GM18507 (cell line): ENCODE measurements around the gene HDAC7.
A peak's percentile ranks its signal among the peaks of the same experiment; 100 is the strongest.

Experiments used
- DNase-seq: peaks from one replicate; pipeline ENCODE4 v3.0.0; 2011; ENCODE audit warnings: low read depth; ENCODE audit not compliant: insufficient read length; ENCODE audit errors: extremely low spot score
- FAIRE-seq: peaks from 2 replicates; lab custom pipeline; 2011; peaks lifted over from hg19 to GRCh38; lab: Jason Lieb, UNC

HDAC7 gene

DNA sequence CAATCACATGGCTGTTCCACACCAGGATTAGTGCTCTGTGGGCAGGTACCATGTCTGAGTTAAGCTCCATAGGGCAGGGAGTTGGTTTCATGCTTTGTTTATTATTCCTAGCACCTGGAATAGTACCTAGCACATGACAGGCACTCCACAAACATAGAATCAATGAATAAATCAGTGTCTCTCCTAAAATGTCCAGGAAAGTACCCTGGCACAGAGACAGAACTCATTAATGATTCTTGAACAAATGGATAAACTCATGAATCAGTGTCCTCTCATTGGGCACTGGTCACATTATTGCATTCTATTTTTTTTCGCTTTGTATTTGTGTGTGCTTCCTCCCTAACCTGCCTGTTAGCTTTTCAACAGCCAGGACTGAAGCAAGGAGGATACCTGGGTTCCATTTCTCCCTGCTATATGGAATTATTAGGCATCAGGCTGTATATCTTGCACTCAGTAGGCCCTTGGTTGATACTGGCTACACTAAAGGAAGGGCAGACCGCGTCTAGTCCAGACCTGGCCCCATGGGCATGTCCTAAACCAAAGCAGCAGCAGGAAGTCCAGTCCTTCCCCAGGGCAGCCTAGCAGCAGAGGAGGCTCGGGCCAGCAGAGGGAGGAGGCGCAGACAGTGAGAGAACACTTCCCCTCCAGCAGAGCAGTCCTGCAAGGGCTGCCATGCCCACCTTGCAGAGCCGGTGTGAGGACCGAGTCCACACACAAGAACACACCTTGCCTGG is 18.4 kb downstream of the HDAC7 start:
- DNase-seq = no peak
- FAIRE-seq = no peak

DNA sequence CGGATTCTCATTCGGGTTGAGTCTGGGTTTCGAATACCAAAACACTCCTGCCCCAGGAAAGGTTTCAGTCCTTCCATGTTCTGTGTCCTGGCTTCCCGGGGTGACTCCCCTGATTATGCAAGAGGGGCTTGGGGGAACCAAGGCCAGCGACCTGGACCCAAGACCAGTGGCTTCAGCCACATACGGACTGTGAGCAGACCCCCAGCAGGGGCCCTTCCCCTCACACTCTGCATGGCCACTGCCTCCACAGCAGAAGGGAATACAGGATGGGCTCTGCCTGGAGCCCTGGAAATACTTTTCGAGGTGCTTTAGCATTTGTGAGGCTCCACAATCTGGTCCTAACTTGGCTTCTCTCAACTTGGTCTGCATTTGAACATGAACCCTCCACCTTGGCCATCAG is 19.1 kb downstream of the HDAC7 start:
- no peak for DNase-seq
- FAIRE-seq = no peak

DNA sequence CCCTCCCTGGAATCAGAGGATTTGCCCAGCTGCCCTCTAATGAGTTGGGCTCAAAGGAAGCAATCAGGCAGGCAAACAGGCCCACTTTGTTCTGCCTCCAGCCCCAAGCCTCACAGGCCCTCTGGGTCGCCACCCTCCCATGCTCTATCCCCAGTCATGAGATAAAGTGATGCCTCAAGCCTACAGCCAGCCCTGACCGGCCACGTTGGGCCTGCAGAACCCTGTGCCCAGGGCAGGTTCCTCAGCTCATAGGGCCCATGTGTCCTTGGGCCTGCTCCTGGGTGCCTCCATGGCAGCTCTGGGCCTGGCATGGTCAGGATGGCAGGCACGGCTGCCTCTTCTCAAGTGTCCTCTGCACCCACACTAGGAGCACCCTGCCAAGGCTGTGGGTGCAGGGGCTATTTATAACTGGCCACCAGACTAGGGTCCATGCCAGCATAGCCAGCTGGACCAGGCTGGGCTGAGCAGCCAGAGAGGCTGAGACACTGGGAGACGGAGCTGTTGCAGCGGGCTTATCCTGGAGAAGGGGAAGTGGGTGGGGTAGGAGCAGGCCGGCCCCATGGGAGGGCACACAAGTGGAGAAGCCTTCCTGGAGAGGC is 20.2 kb downstream of the HDAC7 start:
- FAIRE-seq (no peak), DNase-seq (no peak)

DNA sequence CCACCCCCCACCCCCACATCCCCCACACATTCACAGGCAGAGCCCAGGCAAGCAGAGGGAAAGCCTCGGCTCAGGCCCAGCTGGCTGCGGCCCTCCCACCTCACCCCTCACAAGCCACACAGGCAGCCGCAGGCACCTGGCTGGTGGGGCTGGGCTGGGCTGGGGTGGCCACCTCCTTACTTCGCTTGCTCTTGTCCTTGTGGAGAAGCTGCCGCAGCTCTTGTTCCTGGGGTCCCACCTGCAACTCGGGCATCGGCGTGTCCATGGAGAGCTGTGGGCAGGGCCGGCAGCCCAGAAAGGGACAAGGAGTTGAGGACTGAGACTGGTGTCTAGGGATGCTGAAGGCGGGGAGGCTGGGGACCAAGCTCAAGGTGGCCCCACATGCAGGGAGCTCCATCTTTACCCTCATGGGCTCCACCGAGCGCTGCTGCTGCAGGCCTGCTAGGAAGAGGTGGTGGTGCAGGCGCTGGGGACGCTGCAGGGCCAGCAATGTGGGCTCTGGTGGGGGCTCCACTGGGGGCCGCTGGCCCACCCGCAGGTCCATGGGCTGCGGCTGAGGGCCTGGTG is 21.2 kb downstream of the HDAC7 start:
- FAIRE-seq = no peak
- no peak for DNase-seq

DNA sequence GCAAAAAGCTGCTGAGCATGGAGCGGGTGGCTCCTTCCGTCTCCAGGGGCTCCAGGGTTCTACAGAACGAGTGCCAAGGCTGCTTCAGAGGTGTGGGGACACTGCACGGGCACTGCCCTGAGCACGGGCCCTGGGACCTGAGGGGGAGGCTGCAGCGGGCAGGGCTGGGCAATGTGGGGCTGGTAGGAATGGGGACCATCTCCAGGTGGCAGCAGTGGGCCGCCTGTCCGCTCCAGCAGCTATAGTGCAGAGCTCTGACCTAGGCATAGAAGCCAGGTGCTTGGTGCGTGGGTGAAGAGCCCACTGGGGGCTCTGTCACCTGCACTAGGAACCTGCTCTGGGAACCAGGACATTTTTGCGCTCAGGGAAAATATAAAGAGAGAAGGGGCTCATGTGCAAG is 22.3 kb downstream of the HDAC7 start:
- DNase-seq (peak; percentile 59), FAIRE-seq (no peak)

DNA sequence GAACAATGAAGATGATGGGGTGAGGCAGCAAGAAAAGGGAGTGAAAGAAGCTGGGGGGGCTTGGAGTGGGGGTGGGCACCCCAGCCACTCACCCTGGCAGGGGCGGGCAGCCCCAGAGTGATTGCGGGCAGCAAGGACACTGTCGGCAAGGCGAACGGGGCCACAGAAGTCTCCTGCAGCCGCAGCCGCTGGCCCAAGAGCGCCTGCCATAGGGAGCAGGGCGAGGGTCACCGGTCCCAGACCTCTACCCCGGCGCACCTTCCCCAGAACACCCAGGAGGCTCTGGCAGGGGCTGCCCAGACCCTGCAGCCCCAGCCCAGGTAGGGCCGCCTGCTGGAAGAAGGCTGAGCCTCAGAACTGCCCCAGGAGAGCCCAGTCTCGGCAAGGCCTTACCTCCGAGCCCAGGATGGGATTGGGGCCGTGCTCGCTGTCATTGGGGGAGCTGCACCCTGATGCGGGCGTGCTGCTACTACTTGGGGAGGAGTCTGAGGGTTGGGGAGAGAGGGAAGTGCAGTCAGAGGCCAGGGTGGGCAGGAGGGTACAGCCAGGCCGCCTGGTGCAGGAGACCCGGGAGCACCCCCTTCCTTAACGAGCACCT is 23.8 kb downstream of the HDAC7 start:
- DNase-seq = no peak
- no peak for FAIRE-seq

DNA sequence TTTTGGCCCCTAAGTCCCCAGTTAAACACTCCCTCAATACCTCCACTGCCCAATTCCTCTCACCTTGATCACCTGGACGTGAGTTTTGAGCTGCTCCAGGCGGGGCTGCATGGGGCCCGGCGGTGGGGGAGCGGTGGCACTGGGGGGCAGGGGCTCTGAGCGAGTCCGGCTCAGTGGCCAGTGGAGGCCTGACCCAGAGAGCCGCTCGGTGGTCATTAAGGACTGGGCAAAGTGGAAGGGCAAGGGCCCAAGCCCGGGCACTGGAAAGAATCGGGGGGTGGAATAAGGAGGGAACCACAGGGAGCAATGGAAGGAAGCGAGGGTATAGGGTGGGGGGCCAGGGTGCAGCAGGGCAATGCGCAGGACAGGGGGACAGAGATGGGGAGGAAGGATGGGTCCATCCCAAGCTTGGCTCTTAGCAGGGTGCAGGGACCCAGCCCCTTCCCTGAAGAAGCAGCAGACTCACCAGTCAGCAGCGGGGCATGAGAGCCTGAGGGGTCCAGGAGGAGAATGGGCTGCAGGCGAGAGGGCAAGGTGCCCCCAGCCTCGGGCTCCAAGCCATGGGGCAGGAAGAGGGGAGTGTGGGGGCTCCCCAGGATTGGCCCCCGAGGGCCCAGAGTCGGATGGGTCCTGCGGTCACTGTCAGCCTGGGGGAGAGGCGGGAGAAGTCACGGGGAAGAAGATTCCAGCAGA is 24.4 kb downstream of the HDAC7 start:
- FAIRE-seq (no peak), DNase-seq (no peak)

DNA sequence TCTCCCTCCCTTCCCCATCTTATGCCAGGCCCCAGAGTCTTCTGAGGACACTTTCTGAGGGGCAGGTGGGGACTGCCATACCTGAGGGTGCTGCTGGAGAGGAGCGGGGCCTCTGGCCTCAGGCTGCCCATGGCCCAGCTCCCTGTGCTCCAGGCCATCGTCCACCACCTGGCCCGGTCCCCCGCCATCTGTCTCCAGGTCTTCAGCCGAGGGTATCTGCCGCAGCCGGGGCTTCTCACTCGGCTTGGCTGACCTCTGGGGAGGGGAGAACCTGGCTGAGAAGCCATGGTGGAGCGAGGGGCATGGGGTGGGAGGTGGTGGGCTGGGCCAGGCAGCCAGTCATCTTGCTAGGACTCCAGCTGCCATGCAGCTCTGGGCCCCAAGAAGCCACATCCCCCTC is 25.0 kb downstream of the HDAC7 start:
- FAIRE-seq = no peak
- no peak for DNase-seq

DNA sequence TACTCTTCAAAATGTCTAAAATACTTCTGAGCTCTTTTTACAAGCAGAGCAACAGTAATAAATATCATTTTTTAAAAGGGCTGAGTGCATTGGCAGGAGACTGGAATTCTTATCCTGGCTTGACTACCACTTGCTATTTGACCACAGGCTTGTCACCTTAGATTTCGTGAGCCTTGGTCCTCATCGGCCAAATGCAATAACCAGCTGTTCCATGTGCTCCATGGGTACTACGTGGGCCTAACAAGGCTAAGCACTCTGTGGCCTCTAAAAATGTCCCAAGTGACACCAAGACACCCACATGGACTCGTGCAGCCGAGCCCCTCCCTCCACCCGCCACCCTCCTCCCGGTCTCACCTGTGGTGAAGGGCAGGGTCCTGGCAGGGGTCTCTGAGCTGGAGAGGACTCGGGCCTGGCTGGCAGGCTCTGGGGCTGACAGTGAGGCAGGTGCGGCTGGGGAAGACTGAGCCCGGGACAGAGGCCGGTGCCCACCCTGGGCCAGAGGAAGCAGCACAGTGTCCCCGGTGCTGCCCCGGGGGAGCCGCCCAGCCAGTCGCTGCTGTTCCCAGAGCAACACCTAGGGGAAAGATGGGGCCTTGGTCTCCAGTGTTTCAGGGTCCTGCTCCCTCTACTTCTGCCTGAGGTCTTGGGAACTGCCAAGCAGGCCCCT is 26.6 kb downstream of the HDAC7 start:
- FAIRE-seq (no peak), DNase-seq (no peak)

DNA sequence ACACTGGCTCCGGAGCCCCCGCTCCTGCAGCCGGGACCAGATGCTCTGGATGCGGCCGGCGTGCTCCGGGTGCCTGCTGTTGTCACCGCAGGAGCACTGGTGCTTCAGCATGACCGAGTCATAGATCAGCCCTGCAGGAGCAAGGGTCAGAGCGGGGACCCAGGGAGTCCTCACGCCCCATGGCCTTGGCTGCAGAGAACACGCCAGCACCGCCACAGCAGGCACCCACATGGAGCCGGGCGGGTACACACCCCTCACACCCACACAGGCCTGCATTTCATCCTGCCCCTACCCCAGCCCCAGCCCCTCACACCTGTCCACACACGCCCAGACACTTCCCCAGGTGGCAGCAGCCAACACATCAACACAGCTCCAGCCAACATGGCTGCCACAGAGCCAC is 27.8 kb downstream of the HDAC7 start:
- DNase-seq (no peak), FAIRE-seq (no peak)

DNA sequence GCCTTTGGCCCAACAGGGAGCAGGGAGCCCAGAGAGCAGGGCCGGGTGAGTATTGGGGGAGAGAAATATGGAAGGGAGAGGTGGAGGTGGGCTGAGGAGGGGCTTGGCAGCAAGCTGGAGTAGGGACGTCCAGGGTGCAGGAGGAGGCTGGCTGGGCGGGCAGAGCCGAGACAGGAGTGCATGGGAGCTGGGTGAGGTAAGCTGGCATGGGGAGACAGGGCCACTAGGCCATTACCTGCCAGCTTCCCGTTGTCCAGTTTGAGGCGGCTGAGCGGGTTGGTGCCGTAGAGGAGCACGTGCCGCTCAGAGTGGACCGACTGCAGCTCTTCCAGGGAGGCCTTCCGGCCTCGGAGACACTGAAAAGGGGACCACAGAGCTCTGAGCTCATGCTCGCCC is 28.4 kb downstream of the HDAC7 start:
- no peak for FAIRE-seq
- DNase-seq = no peak

DNA sequence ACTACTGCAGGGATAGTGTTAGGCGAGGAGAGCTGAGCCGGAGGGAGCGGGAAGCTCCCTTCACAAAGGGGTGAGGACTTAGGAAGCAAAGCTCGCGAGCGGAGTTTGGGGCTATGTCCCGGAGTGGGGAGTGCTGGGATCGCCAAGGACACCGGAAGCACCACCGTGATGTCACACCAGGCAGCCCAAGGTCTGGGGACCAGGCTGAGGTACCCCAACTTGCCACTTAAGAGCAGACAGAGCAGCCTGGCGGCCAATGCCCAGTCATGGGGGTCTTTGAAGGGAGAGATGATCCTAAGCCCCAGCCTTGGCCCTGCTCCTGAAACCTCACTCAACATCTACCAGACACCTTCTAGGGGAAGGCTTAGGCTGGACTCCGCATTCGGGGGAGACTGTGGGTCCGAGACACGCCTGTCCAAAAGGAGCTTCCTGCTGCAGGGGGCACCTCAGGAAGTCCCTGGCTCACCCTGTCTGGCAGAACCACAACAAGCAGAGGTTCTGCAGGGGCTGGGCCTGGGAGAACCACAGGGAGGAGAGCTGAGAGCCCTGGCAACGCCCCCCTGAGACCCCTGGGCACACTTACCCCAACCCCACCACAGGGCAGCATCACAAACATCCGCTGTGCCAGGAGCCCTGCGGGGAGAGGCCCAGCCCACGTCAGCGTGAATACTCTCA is 28.9 kb downstream of the HDAC7 start:
- DNase-seq = no peak
- no peak for FAIRE-seq

DNA sequence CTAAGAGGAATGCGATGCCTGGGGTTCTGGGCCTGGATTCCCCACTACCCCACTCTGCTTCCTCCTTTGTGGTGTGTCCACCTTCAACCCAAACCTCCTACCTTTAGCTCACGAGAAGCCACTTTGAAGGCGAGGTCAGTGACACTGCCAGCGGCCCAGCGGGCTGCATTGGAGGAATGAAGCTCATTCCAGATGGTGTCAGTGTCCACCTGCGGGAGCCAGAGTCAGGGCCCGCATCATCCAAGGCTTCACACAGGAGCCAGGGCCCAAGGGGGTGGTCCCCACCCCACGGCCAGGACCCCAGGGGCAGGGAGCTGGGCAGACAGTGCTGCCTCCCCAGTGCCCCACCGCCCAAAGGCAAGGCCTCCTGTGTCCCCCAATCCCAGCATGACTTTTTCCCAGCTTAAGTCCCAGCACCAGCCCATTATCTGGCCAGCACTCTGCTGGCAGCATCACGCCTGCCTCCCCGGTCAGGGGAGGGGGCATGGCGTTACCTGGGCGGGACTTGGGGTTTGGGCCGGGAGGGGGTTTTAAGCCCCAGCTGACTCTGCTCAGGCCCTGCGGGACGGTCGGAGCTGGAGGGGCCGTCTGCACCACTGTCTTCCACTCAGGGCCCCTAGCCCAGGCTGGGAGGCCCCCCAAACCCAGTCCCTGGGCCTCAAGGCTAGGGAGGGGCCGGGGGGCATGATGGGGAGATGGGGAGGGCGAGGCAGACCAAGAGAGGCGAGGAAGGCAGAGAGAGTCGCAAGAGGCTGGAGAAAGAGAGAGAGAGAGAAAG is 29.8 kb downstream of the HDAC7 start:
- FAIRE-seq (no peak), DNase-seq (no peak)

DNA sequence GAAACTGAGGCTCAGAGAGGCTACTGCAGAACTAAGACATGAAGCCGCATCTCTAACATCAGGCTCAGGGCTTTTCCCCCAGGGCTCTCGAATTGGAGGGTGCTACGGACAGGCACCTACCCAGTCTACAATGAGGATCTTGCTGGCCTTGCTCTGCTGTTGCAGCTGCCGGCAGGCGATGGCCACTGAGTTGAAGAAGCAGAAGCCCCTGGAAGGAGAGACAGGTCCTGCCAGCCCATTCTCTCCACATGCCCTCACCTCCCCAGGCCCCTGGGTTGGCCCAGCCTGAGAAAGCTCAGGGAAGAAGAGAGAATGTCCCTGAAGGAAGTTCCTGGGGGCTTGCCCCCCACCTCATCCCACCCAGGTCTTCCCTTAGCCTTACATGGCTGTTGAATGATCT is 30.6 kb downstream of the HDAC7 start:
- no peak for FAIRE-seq
- DNase-seq = no peak

DNA sequence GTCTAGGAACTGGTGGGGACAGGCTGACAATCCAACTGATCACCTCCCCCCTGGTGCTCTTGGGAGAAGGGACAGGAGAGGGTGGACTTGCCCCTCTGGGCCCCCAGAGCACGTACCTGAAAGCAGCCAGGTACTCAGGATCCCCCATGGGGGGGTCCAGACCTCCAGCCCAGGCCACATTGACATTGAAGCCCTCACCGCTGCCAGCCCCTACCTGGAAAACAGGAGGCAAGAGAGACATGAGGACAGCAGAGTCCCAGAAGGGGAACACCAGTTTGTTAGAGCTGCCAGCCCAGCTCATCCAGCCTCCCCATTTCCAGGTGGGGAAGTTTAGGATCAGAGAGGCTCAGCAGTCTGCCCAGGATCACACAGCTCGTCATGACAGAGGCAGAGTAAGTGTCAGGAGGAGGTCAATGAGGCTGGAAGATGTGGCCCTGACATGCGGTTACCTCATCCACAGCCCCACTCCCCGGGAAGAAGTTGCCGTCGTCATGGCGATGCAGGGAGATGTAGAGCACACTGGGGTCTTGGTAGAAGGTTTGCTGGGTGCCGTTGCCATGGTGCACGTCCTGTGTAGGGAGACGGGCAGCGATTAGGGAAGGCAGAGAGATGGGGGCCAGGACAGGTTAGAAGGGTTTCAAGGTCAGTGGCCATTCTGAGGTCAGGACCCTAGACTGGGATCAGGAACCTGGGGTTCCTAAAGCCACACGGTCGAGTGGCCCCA is 31.9 kb downstream of the HDAC7 start:
- no peak for FAIRE-seq

DNA sequence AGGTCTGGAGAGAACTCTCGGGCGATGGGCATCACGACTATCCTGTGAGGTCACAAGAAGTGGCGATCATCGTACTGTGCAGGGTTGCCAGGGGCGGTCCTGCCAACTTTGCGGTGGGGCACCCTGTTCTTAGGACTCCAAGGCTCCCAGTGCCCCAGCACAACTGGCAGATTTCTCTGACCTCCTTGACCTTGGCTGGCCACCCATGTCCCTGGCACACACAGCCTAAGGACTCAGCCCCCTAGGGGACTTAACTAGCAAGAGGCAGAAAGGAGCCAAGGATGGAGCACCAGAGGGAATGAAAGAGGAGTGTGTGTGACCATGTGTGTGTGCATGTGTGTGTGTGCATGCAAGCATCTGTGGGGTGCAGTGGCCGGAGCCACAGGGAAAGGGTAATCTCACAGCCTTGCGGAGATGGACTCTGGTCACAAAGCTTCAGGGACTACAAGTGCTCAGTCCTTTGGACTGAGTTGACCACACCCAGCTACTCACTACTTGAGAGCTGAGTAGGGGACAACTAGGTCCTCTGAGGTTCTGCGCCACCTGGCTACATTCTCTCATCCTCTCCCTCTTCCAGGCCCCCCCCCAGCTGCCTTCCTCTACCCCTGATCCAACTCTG is 32.9 kb downstream of the HDAC7 start:
- FAIRE-seq (no peak), DNase-seq (no peak)

More for the DNA sequence above, 31.9 kb downstream of the HDAC7 start:
- no peak for DNase-seq

DNA sequence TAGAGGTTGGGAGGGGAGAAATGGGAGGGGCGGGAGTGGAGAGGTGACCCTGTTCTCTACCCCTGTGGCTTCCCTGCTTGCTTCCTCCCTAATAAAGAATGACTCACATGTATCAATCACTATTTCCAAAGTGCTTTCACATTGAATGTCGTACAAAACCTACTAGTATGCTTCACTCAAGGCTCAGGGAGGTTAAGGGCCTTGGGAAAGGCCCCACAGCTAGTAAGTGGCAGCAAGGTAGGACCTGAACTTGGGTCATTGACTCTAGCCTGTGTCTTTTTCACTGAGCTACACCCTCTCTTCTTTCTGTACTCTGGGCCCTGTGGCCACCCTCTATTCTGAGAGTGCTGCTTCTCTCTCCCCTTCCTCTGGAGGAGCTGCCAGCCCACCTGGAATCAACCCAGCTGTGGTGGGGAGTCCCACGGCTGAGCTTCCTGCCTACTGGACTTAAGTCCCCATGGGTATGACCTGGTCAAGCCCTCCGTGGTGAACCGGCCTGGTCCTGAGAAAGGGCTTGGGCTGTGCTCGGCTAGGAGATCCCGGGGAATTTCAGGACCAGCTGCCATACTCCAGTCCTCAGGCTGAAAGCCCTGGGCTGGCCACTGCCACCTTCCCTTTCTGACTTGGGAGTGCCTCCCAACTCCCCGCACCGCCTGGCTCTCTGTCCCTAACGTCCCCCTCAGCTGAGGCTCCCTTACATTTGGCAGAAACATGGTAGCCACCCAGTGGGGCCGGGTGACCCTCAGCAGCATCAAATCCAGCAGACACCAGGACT is 33.6 kb downstream of the HDAC7 start:
- DNase-seq = no peak
- no peak for FAIRE-seq
